GM20000 (cell line): Measurements from ENCODE around the gene ADCY1.
"Not testable (repeated sequence)": the region's sequence is repeated elsewhere in the genome, so short reads cannot be mapped to it uniquely, and the experiment has no call there.

Experiments
- DNase-seq: peaks from one replicate; pipeline ENCODE4 v3.0.0; 2012; ENCODE audit warnings: low spot score
- TF ChIP-seq, protein P1 (sequence below): IDR thresholded peaks from 2 replicates; pipeline ENCODE4 v1.5.1; 2012; ENCODE audit warnings: mild to moderate bottlenecking, control low read depth; ENCODE audit errors: extremely low read depth, missing control alignments

ADCY1 gene

DNA sequence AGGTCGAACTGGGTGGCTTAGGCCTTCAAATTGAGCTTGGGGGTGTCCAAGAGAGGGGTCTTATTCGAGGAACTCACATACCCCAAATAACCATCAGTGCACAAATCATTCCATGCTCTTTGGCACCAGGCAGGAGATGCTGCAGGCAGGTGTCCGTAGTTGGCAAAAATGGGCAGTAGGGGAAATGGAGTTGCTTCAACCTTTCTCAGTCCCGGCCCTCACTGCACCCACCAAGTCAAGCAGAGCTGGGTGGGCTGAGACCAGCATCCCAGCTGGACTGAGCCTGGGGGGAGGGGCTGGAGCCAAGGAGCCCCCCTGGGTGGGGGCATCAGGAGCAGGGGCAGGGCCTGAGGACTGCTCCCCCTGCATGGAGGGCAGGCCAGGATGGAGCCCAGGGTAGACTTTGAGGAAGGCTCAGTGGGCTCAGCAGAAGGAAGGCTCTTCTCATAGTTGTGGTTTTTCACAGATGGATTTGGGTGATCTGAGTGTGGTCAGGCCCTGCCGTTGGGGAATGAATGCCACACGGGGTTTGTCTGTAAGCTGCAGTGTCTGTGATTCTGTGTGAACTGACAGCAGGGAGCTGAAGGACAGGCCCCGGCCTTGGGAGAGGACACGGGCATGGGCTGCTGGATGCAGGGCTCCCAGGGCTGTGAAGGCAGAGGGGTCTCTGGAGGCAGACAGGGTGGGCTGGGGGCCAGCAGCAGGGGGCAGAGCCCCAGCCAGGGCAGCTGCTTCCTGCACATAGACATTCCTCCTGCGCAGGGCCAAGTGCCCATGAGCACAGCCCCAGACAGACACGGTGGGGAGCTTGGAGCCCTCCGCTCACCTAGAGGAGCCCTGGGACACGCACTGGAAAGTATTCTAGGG is 144.5 kb downstream of the ADCY1 start:
- TF ChIP-seq, protein P1, sequence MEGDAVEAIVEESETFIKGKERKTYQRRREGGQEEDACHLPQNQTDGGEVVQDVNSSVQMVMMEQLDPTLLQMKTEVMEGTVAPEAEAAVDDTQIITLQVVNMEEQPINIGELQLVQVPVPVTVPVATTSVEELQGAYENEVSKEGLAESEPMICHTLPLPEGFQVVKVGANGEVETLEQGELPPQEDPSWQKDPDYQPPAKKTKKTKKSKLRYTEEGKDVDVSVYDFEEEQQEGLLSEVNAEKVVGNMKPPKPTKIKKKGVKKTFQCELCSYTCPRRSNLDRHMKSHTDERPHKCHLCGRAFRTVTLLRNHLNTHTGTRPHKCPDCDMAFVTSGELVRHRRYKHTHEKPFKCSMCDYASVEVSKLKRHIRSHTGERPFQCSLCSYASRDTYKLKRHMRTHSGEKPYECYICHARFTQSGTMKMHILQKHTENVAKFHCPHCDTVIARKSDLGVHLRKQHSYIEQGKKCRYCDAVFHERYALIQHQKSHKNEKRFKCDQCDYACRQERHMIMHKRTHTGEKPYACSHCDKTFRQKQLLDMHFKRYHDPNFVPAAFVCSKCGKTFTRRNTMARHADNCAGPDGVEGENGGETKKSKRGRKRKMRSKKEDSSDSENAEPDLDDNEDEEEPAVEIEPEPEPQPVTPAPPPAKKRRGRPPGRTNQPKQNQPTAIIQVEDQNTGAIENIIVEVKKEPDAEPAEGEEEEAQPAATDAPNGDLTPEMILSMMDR = no peak
- no peak for DNase-seq

DNA sequence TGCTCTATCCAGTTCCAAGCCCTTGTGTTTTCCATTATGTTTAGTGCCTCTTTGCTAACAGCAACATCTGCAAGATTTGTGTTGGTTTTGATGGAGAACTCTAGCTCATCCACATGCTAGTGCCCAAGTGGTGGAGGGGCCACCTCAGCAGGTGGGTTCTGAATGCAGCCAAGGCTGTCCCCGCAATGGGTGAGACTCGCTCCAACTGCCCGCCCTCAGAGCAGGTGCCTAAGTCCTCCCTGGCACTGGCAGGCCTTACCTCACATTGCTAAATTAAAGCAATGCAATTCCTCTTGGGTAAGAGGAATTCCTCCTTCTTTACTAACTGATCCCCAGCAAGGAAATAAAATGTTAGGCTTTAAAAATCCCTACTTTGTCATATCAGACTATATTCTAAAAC is 146.8 kb downstream of the ADCY1 start:
- TF ChIP-seq, protein P1 = no peak

DNA sequence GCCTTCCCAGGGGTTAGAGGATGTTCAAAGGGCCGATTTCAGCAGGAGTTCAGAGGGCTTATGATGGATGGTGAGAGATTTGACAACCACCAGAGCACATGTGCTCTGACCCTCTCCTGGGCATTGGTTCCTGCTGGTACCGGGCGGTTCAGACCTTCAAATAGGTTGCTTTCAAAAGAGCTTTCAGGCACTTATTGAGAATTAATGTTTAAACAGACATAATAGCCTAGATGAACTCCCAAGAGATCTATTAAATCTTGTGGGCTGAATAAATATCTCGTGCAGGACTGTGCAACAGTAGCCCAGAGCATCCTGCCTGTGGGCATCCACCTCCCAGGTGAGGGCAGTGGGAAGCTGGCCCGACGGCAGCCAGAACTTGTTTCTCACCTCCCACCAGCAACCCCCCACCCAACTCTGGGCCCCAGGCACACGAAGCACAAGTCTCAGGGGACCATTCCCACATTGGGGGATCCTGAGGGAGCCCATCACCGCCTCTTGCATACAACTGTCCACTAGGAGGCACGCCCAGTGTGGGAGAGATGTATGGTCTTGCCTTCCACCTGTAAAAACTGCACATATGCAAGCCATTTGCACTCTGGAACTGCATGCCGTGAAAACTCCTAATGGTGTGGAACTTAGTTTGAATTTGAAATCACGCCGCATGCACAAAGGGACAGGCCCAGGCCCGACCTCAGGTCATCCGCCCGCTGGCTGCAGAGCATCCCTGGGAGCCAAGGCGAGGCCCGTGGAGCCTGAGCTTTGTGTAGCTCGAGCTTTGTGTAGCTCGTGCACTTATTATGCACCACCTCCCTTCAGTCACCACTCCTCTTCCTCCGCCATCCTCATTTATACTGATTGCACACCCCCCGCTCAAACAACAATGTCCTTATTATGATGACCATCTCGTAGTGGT is 147.8 kb downstream of the ADCY1 start:
- no peak for DNase-seq
- TF ChIP-seq, protein P1 = no peak

More for the DNA sequence above, 146.8 kb downstream of the ADCY1 start:
- no peak for DNase-seq

DNA sequence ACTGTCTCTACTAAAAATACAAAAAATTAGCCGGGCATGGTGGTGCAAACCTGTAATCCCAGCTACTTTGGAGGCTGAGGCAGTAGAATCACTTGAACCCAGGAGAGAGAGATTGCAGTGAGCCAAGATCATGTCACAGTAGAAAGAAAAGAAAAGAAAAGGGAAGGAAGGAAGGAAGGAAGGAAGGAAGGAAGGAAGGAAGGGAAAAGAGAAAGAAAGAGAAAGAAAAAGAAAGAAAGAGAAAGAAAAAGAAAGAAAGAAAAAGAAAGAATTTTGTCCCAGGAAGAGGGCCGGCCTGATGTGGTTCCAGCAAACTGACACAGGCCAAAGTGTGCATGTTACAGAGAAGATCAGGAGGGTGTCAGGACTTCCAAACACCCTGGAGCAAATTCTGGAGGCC is 151.1 kb downstream of the ADCY1 start:
- not testable (repeated sequence) for DNase-seq

DNA sequence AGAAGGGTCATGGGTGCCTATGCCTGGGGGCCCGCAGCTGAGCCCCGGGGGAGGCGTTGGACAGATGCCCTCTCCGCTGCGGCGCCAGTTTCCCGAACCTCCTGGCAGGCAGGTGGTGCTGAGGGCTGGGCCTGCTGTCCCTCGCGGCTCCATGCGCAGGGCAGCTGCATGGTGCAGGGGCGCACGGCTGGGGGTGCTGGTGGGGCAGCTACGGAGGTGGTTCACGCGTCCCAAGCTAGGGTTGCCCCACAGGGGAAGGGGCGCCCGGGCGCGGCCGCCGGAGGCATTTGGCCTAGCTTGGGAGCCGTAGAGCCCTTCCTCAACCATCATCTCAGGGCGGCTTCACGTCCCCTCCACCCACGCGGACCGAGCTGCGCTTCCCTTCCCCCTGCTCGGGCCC is 152.7 kb downstream of the ADCY1 start:
- TF ChIP-seq, protein P1 = no peak
- peak; percentile 1 for DNase-seq

DNA sequence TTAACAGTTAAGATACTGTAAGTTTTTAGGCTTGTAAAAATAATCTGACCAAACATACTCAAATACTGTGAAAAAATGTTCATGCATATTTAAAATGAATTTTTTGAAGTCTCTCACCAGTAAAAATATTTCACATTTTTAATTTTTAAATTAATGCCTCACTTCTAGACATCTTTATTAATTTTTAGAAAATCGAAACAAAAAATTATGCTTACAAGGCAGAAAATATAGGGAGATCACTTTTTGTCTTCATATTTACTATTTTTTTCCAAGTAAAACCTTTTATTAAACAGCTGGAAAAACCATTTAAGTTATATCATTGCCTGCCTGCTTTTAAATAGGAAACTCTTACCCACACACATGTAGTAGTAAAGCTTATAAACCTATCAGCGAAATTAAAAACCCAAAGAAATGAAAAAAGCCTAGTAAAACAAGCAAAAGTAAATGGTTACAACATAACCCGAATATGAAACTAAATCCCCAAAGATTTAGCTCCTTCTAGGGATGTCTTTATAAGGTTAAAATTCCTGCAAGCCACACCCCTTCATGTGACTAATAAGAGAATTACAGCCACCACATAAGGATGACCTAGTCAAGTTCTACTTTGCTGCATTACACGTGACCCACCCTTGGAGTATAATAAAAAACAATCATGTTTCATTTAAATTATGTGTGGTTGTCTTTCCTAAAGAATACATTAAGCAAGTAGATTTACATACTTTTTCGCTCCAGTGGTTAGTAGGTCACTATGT is 157.7 kb downstream of the ADCY1 start:
- DNase-seq = not testable (repeated sequence)

DNA sequence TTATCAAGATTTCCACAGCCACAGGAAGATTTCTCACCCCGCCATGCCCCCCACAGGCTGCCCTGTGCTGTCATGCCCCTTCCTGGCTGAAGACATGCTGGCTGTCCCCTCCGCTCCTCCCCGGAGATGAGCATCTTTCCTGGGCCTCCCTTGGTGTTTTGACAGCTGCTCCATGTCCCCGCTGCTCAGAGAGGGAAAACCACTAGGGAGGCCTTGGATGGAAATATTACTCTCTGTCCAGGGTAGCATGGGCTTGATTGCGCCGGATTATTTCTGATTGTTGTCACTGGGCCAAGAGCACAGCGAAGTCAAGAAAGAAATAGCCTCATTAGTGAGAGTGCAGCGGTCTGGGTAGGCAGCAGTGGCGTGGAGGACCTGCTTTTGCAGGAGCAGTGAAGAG is 164.8 kb downstream of the ADCY1 start:
- not testable (repeated sequence) for DNase-seq

DNA sequence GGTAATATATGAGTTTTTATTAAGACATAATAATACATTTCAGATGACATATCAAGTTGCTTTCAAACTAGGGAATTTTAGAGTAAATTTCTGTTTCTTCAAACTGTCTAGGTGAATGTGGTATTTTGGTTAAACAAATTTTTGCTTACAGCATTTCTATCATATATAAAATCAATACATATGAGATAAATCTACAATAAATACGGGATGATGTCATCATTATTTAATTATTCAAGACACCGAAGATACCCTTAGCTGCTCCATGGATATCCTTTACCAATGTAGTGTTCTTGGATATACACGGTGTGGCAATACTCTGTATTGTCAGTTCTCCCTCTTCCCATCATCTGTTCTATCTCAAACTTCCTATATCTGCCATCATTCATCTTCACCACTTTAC is 166.4 kb downstream of the ADCY1 start:
- DNase-seq = not testable (repeated sequence)

DNA sequence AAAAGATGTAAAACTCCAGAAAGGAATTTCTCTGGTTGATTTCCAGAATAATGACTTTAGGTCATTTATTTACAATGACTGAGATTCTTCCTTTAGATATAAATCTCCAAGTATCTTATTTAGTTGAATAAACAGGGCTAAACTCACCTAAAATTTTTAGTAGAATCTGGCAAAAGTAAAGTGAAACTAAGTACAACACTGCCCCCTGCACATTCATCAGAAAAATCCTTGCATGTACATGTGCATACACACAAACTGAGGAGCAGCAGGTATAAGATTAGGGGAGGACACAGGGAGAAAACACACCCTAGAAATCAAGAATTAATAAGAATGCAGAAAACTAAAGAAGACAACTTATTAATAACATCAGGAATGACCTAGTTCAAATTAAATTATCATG is 174.8 kb downstream of the ADCY1 start:
- not testable (repeated sequence) for DNase-seq
- TF ChIP-seq, protein P1 = peak; percentile 11

DNA sequence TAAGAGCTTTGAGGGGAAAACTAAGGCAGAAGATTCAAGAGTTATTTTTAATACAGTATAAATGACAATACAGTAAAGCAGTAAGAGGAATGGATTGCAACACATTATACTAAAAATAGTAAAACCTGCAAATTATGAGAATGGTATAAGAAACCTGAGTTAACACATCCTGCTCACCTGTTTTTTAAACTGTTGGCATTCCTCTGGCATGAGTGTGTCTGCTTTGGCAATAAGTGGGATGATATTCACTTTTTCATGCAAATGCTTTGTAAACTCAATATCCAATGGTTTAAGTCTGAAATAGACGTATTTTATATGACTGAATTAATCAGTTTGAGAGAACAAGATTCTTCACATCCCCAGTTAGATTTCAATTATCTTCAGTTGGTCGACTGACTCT is 177.2 kb downstream of the ADCY1 start:
- DNase-seq = not testable (repeated sequence)

DNA sequence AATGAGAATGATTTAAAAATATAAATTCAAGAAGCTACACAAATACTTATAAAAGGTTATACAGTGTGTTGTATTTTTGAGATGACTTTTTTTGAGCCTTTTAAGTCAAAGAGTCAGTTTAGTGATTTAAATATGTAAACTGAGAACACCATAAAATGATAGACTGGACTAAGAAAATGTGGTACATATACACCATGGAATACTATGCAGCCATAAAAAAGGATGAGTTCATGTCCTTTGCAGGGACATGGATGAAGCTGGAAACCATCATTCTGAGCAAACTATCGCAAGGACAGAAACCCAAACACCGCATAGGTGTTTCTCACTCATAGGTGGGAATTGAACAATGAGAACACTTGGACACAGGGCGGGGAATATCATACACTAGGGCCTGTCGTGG is 182.2 kb downstream of the ADCY1 start:
- DNase-seq = not testable (repeated sequence)

DNA sequence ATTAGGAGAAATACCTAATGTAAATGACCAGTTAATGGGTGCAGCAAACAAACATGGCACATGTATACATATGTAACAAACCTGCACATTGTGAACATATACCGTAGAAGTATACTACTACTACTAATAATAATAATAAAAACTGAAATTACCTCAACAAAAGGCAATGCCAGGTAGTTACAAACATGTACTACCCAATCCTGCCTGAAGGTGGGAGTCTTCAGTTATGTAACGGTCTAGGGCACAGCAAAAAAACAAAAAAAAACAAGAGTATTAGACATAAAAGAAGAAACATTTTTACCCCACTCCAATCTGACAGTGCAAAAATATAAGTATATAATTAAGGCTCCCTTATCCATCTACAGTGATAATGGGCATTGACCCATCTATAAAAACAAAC is 182.6 kb downstream of the ADCY1 start:
- DNase-seq = not testable (repeated sequence)

DNA sequence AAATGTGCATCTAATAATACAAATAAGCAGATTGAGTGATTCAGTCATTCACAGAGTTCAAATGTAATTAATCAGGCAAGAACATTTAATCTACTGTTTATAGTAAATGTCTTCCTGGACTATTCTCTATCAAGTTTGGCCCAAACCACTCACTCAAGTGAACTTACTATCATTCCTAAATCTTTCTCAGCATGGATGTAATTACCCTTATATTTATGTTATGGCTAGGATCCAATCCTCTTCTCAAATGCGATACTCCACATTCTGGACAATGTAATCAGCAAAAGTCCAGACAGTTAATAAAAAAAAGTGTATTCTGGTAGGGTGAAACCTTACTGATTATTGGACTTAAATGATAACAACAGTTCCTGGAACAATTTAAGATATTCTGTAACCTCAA is 185.3 kb downstream of the ADCY1 start:
- DNase-seq = not testable (repeated sequence)
